SK-N-MC (cell line): ENCODE results near the gene ADGRA1.

Source experiments
- EZH2 ChIP-seq: fragments of 200-600 bp; sonication (generic); IDR thresholded peaks from one replicate; pipeline ENCODE4 v1.6.1; 2017; ENCODE audit warnings: antibody characterized with exemption
- FOXP2 ChIP-seq: optimal IDR thresholded peaks from 2 replicates; pipeline ENCODE3; 2011; ENCODE audit warnings: mild to moderate bottlenecking, moderate library complexity; ENCODE audit not compliant: insufficient read depth; ENCODE audit errors: extremely low read length, control extremely low read depth
- POLR2AphosphoS5 ChIP-seq: IDR thresholded peaks from 2 replicates; pipeline ENCODE4 v1.6.1; 2012; ENCODE audit warnings: mild to moderate bottlenecking, low read depth, low read length, borderline replicate concordance

- TF ChIP-seq FOXP2 (no peak), POLR2AphosphoS5 (no peak), EZH2 (no peak)
Observed at GRCh38 chr10:133169173-133169947, 81.6 kb downstream of the ADGRA1 start.
